SK-N-MC (cell line): ENCODE measurements around the gene DOLK.

Experiments
- DNase-seq: peaks from one replicate; pipeline ENCODE4 v3.0.0-alpha.2; 2011; ENCODE audit warnings: low read depth, low spot score
- H3K27ac ChIP-seq: fragments of 200-600 bp; sonication (generic); 2 replicates; pipeline ENCODE4 v1.5.1; 2016; ENCODE audit warnings: mixed run types
- H3K36me3 ChIP-seq: fragments of 200-600 bp; sonication (generic); 2 replicates; pipeline ENCODE4 v1.6.1; 2017; ENCODE audit warnings: antibody characterized with exemption, low read length, mixed read lengths; ENCODE audit not compliant: insufficient read depth
- H3K4me3 ChIP-seq: fragments of 200-600 bp; sonication (generic); 2 replicates; pipeline ENCODE4 v1.5.1; 2016
- H3K9ac ChIP-seq: fragments of 200-600 bp; sonication (generic); 2 replicates; pipeline ENCODE4 v1.8.0; 2017; ENCODE audit warnings: mixed run types, mixed read lengths; ENCODE audit not compliant: insufficient read length
- H3K9me3 ChIP-seq: fragments of 200-600 bp; sonication (generic); 2 replicates; pipeline ENCODE4 v1.6.1; 2017; ENCODE audit warnings: low read depth, mild to moderate bottlenecking, antibody characterized with exemption, low read length, moderate library complexity, mixed read lengths
- EZH2 ChIP-seq: fragments of 200-600 bp; sonication (generic); IDR thresholded peaks from one replicate; pipeline ENCODE4 v1.6.1; 2017; ENCODE audit warnings: antibody characterized with exemption
- FOXP2 ChIP-seq: optimal IDR thresholded peaks from 2 replicates; pipeline ENCODE3; 2011; ENCODE audit warnings: mild to moderate bottlenecking, moderate library complexity; ENCODE audit not compliant: insufficient read depth; ENCODE audit errors: extremely low read length, control extremely low read depth
- POLR2AphosphoS5 ChIP-seq: IDR thresholded peaks from 2 replicates; pipeline ENCODE4 v1.6.1; 2012; ENCODE audit warnings: mild to moderate bottlenecking, low read depth, low read length, borderline replicate concordance

Gene DOLK

GRCh38 chr9:128898845-128899565 is 48.4 kb downstream of the DOLK start:
- Histone ChIP-seq H3K36me3 (peaks cover 6% of the 10 kb centered on the region; the same call in 1 of the 2 replicates), H3K27ac (no peak overlapping the region), H3K9me3 (no peaks in the 10 kb centered on the region), H3K9ac (no peak overlapping the region), H3K4me3 (no peak overlapping the region)
- DNase-seq, result no peak
- TF ChIP-seq FOXP2 (no peak), POLR2AphosphoS5 (no peak), EZH2 (no peak)

- H3K4me3 ChIP-seq, result no peak overlapping the region
- H3K27ac ChIP-seq, result no peak overlapping the region
- no peak for TF ChIP-seq POLR2AphosphoS5
- no peak for TF ChIP-seq EZH2
- no peak for TF ChIP-seq FOXP2
- no peak for DNase-seq
- peaks cover 7% of the 10 kb centered on the region; the same call in 1 of the 2 replicates for H3K36me3 ChIP-seq
- H3K9me3 ChIP-seq, result no peaks in the 10 kb centered on the region
- H3K9ac ChIP-seq, result no peak overlapping the region
Measured at GRCh38 chr9:128898382-128898781, 49.0 kb downstream of the DOLK start.

- TF ChIP-seq EZH2 (no peak), FOXP2 (no peak), POLR2AphosphoS5 (no peak)
- Histone ChIP-seq H3K36me3 (peaks cover 12% of the 10 kb centered on the region; the same call in 1 of the 2 replicates), H3K9me3 (no peaks in the 10 kb centered on the region), H3K9ac (no peak overlapping the region), H3K27ac (no peak overlapping the region), H3K4me3 (no peak overlapping the region)
- no peak for DNase-seq
Measured at GRCh38 chr9:128895556-128895955, 51.8 kb downstream of the DOLK start.
